DMS 273 (cell line): ENCODE measurements around the gene MAB21L1.
A peak's percentile ranks its signal among the peaks of the same experiment; 100 is the strongest.

Experiments
- DNase-seq: peaks from one replicate; lab custom pipeline; 2025; ENCODE audit not compliant: unreplicated experiment; lab: John Stamatoyannopoulos, UW

Gene MAB21L1

GRCh38 chr13:35448465-35448864 is 28.0 kb downstream of the MAB21L1 start:
- peak; percentile 1 for DNase-seq
